Measurements from ENCODE around the gene RGS10.
A peak's percentile ranks its signal among the peaks of the same experiment; 100 is the strongest.
"Not testable (repeated sequence)": the region's sequence is repeated elsewhere in the genome, so short reads cannot be mapped to it uniquely, and the experiment has no call there.

The RGS10 gene, protein sequence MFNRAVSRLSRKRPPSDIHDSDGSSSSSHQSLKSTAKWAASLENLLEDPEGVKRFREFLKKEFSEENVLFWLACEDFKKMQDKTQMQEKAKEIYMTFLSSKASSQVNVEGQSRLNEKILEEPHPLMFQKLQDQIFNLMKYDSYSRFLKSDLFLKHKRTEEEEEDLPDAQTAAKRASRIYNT

DNA sequence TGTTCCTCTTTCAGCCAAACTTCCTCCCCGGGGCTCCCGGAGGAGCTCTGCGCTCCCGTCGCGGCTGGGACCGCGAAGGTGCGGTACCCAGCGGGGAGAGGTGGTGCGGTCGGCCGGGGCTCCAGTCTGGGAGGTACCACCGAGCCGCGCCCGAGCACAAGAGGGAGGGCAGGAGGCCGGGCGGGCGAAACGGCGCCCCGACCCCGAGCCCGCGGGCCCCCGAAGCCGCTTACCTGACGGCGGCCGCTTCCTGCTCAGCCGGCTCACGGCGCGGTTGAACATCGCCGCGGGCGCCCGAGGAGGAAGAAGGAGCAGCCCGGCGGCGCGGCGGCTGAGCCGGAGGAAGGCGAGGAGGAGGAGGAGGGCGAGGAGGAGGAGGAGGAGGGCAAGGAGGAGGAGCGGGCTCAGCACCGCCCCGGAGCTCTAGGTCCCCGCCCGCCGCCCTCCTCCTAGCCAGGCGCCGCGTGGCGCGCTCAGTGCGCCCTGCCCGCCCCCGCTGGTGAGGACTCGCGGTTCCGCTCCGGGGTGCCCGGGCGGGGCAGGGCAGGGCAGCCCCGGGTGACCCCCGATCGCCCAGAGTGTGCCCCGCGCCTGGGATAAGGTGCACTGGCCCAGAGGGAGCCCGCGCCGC lies at the start of gene RGS10:
RGS10 (minus strand) TSS at position 363 of the 631 bp plus-strand sequence; CDS start at position 282, 81 bp downstream.
- DNase-seq = peak; percentile 93

DNA sequence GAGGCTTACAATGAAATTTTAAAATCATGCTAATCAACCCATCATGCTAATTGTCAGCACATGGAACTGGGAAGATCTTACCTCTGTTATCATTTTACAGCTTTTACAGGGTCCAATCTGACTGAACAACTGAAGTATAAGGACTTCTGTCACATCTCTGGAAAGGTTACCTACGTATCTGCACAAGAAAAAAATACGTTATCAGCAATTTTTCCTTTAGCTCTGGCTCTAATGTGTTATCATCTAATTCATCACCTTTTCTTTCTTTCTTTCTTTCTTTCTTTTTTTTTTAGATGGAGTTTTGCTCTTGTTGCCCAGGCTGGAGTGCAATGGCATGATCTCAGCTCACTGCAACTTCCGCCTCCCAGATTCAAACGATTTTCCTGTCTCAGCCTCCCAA lies 45.6 kb upstream of the RGS10 start:
- DNase-seq = no peak

DNA sequence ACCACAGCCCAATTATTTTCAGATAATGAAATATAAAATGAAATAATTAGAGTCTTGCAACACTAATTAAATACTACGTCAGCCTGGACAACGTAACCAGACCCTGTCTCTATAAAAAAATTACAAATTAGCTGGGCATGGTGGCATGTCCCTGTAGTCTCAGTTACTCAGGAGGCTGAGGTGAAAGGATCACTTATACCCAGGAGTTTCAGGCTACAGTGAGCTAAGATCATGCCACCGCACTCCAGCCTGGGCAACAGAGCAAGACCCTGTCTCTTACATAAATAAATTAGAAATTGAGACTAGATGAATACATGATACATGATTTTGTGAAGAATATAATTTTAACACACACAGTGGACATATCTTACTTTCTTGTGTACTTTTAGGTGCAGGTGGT lies 35.8 kb upstream of the RGS10 start:
- DNase-seq = no peak

DNA sequence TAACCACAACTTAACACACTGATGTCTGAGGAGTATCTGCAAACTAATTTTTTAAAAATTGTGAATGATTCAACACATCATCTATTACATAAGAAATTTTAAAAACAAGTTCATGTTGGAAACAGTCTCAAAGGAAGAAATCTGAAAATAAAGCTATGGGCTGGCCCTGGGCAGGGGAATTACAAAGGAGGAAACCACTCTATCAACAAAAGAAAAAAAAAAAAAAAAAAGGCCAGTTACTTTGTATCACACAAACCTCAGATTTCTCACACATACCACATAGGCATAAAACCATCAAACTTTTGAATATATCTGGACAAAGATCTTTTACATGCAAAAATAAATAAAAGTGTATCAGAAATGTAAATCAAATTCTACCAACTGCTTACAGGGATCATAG lies 33.5 kb upstream of the RGS10 start:
- no peak for DNase-seq

DNA sequence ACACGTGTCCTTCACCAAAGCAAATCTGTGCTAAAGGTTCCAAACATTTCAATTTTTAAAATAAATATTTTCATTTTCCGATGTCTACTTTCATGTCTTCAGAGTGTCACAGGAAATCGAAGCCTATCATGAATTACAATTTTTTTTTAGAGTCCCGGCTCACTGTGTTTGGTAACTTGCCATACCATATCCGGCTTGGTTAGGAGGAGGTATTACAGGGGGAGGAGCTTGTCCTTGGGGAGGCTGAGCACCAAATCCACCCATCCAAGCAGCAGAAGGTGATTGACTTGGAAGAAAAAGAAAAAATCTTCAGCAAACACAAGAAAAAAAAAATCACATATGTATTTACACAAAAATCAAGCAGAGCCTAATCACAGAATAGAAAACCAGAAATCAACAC lies 33.0 kb upstream of the RGS10 start:
- peak; percentile 19 for DNase-seq

DNA sequence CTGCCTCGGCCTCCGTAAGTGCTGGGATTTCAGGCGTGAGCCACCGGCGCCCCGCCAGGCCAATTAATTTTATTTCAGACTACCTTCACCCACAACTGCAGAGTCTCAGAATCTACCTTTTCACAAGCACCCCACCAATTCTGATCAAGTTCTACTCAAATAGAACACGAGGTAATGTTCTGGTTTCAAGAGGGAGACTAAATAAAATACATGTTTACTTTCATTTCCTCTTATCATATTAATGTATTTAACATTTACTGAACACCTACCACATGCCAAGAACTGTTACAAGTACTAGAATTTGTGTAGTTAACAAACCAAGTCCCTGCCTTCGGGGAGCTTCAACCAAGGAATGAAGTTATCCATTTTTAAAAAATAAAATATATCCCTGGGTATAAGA lies 25.5 kb upstream of the RGS10 start:
- DNase-seq = no peak

DNA sequence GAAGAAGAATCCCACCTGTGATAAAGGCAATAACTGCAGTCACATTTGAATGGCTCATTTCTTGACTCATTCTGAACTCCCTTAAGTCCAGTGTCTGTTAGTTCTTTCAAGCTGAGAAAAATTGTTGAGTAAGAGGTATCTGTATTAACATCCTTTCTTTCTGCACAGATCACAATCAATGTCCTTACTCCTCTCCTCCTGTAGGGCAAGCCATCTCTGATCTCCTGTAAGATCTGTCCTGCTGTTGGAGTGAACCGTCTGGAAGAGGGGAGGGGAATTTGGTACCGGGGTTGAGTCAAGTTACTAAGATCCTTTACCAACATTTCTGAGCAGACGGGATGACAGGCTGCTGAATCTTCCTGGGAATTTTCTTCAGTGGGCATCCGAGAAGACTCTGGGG lies 19.6 kb upstream of the RGS10 start:
- no peak for DNase-seq

DNA sequence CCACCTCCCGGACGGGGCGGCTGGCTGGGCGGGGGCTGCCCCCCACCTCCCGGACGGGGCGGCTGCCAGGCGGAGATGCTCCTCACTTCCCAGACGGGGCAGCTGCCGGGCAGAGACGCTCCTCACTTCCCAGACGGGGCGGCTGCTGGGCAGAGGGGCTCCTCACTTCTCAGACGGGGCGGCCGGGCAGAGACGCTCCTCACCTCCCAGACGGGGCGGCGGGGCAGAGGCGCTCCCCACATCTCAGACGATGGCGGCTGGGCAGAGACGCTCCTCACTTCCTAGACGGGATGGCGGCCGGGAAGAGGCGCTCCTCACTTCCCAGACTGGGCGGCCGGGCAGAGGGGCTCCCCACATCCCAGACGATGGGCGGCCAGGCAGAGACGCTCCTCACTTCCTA lies 17.0 kb upstream of the RGS10 start:
- DNase-seq = not testable (repeated sequence)

DNA sequence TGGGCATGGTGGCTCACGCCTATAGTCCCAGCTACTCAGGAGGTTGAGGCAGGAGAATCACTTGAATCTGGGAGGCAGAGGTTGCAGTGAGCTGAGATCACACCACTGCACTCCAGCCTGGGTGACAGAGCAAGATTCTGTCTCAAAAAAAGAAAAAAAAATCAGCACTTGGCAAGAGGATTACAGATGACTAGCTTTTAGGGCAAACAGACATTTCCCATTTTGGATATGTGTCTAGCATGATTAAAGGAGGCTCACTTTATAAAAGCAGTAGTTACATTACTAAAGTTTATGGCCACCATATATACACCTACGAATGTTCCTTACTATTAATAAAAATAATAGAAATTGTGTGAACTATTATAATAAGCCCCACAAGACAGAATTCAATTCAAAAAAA lies 13.6 kb upstream of the RGS10 start:
- not testable (repeated sequence) for DNase-seq

DNA sequence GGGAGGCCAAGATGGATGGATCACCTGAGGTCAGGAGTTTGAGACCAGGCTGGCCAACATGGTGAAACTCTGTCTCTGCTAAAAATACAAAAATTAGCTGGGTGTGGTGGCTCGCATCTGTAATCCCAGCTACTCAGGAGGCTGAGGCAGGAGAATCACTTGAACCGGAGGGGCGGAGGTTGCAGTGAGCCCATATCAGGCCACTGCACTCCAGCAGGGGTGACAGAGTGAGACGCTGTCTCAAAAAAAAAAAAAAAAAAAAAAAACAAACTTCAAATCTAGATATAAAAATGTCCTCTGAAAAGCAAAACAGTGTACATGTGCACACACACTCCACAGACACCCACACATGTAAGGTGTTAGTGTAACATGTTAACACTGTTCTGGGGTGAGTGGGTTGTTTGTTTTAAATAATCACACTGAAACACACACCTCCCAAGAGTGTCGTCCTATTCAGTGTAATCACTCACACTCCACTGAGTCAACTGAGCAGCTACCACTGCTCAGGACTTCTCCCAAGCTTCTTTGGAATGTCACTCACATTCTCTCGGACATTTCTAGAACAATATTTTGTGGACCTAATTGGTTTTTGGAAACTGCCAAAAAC lies 12.8 kb upstream of the RGS10 start:
- no peak for DNase-seq

DNA sequence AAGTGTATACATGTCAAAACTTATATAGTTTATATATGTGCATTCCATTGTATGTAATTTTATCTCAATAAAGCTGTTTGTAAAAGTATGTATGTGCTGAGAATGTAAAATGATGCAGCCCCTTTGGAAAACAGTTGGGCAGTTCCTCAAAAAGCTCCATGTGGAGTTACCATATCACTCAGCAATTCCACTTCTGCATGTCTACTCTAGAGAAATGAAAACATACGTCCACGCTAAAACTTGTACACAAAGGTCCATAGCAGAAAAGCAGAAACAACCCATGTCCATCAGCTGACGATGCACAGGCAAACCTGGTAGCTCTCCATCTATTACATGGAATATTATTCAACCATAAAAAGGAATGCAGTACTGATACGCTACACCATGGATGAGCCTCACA lies 8.3 kb upstream of the RGS10 start:
- no peak for DNase-seq

DNA sequence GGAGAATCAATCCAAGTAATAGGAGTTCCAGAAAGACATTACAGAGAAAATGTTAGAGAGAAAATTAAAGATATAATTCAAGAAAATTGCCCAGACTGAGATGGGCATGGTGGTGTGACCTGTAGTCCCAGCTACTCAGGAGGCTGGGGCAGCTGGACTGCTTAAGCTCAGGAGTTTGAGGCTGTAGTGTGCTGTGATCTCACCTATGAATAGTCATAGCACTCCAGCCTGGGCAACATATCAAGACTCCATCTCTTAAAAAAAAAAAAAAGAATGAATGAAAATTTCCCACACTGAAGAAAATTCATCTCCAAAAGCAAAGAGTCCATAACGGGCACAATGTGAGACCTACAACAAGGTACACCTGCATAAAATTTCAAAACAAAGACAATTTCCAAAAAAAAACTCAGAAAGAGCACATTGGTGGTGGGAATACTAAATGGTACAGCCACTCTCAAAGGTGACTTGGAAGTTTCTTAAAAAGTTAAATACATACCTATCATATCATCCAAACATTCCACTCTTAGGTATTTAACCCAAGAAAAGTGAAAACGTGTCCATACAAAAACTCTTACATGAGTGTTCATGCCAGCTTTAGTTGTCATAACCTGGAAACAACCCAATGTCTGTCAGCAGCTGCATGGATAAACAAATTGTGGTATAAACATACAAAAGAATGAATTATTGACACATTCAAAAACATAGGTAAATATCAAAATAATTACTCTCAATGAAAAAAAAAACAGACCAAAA lies 6.9 kb upstream of the RGS10 start:
- DNase-seq = no peak

DNA sequence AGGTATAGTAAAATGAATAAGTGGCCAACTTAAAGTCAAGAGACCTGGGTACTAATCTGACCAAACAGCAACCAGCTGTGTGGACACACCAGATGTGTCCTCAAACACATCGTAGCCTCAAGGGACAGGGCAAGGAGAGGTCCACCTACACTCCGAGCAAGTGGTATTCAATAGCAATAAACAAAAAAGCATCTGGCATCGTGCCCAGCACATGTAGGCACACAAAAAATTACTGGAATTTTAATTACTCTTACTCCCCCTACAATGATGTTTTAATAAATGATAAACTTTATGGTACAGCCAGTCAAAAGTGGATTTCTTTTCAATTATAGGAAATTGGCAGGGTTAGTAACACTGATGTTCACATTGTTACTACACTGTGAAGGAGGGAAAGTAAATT lies 3.5 kb upstream of the RGS10 start:
- DNase-seq = no peak

DNA sequence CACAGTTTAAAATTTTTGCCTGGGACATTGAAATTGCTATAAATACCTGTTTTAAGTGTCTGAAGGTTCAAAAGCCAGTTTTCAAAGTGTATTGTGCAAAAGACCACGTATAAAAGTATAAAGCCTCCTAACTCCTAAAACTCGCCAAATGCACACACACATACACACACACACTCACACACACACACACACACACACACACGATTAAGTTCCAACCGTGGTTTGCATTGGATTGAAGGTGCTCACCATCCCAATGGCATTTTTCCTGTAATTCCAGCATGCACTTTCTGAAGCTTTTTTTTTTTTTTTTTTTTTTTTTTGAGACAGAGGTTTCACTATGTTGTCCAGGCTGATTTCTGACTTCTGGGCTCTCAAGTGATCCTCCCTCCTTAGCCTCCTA lies 2.8 kb upstream of the RGS10 start:
- no peak for DNase-seq

DNA sequence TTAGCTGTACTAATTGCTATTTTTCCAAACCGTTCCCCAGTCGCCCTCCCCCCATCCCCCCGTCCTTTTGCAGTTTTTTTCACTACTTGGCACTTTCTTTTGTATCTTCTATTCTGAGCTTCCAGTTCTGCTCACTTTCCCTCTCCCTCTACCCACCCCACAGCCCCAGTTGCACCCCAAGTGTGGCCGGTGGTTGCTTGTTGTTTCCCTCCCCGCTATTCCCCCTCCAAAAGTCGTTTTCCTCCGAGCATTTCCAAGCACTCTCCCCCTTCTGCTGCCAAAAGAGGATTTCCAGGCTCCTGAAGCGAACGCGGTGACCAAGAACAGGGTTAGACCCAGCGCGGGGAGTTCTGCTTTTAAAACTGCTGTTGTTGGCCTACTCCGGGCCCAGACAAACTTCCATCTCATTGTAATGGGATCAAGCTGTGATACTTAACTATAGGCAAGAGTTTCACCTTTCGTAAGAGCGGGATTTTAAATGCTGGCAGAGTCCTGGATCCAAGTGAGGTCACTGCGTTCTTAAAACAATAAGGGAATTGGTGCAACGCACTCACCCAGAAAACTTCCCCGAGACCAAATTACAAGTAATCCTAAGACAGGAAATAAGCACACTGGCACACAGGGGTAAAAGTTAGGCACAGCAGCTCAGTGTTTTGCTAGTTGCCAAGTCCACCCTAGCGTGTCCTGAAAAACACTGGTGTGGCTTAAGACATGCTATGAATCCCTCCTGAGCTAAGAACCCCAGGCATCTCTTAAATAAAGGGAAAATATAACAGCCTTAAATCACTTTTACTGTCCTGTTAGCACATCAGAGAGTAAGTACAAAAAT lies 1.5 kb upstream of the RGS10 start:
- DNase-seq = no peak

DNA sequence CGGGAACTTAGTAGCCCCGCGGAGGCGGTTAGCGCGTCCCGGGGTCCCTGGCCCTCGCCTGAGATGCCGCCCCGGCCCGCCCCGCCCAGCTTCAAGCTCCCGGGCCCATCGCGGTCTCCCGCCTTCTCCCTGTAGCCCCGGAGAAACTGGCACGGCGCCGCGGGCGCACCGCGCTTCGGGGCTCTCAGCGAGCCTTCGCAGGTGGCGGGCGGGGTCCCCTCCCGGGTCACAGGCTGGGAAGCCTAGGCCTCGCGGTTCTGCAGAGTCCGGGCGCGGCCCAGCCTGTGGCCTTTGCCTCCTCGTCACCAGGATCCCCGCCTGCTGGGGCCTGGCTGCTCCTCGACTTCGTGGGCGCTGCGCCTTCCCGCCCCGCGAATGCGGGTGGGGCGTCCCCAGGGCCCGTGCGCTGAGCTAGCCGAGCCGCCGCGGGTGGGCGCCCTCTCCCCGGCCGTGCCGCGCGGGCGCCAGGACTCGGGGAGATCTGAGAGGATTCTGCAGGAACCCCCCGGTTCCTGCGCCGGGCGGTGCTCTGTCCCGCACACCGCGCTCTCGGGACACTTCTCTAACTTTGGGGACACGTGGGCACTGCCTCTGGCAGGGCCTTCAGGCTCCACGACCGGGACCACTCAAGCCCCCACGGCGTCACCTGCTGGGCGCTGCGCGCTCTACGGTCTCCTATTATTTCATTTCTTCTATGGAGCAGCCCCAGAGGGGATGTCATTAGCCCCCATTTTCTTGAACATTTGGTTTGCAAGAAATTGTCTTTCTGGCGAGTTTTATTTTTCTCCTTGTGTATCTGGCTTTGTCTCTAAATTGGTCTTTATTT lies 682 bp upstream of the RGS10 start:
- DNase-seq = peak; percentile 79

DNA sequence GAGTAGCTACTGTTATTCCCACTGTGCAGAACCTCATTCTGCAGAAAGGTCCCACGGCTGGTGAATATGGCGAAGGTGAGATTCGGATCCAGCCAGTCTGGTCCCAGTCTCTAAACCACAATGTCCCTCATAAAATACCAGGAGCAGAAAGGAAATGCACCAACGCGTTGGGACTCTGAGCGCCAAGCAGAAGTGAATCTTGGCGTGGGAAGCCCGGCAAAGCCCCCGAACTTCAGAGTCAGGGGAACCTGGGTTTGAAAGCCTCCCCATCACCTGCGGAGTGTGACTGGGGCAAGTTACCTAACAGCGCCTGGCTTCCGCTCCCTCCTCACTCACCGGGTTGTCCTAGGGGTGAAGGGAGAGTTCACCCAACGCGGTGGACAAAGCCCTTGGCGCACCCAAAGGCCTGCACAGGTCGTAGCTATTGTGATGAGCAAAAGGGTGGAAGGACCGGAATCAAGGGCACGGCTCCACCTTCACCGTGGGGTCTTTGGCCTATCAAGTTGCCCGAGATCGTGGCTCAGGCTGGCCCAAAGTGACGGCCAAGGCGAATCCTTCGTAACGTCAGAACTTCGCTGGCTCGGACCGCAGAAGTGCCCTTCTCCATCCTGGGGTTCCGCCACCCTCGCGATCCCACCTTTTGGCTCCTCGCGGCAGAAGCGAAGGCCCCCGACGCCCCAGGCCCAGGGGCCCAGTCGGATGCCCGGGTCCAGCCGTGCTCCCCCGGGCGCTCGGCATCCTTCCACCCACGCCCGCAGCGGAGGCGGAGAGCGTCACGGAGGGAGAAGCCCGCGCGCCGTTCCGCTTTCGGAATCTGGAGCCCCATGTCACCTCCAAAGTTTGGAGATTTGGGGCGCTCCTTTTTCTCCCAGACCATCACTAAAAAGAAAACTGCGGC lies 811 bp downstream of the RGS10 start:
- DNase-seq = peak; percentile 81

DNA sequence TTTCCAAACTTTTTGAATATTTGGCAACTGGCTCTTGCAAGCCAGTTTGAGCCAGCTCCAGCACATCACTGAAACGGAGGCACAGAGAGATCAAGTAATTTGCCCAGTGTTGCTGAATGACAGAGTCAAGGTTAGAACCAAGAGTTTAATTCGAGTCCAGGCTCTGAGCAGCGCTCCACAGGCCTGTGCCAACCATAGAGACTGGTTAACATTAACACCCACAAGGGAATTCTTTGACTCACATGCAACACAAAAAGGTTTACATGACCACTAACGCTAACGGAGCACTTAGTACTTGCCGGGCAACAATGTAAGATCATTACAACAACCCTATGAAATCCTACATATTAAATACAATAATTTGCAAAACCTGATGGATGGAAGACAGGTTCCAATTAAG lies 1.5 kb downstream of the RGS10 start:
- peak; percentile 38 for DNase-seq

DNA sequence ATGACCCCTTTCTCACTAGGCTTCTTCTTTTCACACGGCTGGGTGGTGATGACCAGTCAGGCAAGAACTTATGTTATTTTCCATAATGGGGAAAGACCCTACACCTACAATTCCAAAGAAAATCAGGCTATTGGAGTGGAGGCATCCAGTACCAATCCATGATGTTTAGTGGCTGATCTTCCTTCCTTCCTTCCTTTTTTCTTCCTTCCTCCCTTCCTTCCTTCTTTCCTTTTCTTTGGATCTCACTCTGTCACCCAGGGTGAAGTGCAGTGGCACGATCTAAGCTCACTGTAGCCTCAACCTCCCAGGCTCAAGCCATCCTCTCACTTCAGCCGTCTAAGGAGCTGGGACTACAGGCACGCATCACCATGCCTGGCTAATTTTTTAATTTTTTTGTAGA lies 2.5 kb downstream of the RGS10 start:
- no peak for DNase-seq

DNA sequence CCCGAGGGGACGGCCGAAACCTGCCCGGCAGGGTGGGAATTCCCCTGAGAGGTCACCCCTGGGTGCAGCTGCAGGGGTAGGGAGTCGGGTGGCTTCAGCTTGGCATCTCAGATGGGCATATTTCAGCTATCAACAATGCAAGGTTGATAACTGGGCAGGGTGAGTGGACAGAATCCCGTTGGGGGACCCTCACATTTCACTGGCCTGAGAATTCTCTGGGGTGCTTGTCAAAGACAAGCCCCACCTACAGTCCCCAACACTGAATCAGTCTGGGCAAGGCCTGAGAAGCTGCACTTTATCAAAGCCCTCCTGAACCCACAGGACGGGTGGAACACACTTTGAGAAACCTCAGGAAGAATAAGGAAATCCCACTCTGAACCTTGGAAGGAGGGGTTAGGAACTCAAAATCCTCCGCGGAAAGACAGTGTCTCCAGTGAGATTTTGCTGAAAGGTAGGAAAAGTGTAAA lies 3.1 kb downstream of the RGS10 start:
- peak; percentile 43 for DNase-seq
